ENCODE data around the gene PDZRN3.

GRCh38 chr3:73549051-73549600 lies 75.6 kb downstream of the PDZRN3 start:
- no peak for TF ChIP-seq CTCF (conservative IDR thresholded peaks at IDR 0.05; ENCODE audit: low read depth, low read length)
- TF ChIP-seq EZH2 (IDR thresholded peaks at IDR 0.05; ENCODE audit: borderline replicate concordance, low read depth, low read length, poor library complexity, severe bottlenecking), result no peak

All from A673 (cell line).